Measurements from ENCODE around the gene GJB3. TPM values are rescaled to one million over a fixed set of nuclear protein-coding genes. Genes with fewer than 3 reads are reported as not detected.

The GJB3 gene
- total RNA-seq, 1 experiment from 2014 or later, result 46.7 TPM

DNA sequence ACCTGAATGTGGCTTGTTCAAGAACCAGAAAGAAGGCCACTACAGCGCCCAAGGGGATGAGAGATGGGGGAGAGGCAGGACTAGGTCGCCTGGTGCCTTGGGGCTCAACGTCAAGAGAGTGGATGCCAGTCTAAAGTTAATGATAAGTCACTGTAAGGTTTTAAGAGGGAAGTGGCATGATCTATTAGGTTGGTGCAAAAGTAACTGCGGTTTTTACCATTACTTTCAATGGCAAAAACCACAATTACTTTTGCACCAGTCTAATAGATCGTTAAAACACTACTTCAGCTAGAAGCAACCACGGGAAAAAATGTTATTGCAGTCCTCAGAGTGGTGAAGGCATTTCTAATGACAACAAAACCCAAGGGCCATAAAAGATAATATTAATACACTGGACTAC lies 2.6 kb upstream of the GJB3 start (continued):
- TF ChIP-seq, protein P1, sequence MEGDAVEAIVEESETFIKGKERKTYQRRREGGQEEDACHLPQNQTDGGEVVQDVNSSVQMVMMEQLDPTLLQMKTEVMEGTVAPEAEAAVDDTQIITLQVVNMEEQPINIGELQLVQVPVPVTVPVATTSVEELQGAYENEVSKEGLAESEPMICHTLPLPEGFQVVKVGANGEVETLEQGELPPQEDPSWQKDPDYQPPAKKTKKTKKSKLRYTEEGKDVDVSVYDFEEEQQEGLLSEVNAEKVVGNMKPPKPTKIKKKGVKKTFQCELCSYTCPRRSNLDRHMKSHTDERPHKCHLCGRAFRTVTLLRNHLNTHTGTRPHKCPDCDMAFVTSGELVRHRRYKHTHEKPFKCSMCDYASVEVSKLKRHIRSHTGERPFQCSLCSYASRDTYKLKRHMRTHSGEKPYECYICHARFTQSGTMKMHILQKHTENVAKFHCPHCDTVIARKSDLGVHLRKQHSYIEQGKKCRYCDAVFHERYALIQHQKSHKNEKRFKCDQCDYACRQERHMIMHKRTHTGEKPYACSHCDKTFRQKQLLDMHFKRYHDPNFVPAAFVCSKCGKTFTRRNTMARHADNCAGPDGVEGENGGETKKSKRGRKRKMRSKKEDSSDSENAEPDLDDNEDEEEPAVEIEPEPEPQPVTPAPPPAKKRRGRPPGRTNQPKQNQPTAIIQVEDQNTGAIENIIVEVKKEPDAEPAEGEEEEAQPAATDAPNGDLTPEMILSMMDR (IDR thresholded peaks at IDR 0.05 in 2 of 3, conservative IDR thresholded peaks at IDR 0.05 in 1 of 3; ENCODE audit: borderline replicate concordance in 1 of 3, insufficient read depth in 1 of 3, low read depth in 2 of 3, low read length in 2 of 3), result no peak
- TF ChIP-seq ELF1 (IDR thresholded peaks at IDR 0.05; ENCODE audit: borderline replicate concordance, low read depth), result no peak
- no peak for TF ChIP-seq POLR2A (IDR thresholded peaks at IDR 0.05; ENCODE audit: borderline replicate concordance, extremely low read depth, insufficient read depth, insufficient read length)
- TF ChIP-seq EZH2phosphoT487 (IDR thresholded peaks at IDR 0.05; ENCODE audit: borderline replicate concordance), result no peak

DNA sequence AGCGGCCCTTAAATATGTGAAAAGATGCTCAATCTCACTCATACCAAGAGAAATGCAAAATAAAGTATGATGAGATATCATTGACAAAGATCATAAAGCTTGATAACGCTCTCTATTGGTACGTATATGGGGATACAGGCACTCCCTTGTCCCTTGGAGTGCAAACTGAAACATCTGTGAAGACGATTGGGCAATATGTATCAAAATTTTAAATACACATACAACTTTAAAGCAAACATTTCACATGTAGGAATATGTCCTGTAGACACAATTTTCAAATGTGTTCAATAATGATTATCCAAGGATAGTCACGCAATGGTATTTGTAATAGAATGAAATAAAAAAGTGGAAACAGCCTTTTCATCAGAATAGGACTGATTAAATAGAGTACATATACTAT lies 2.0 kb upstream of the GJB3 start:
- peak overlapping the region; percentile 86 for H3K4me2 ChIP-seq (ENCODE audit: low read length)
- no peak overlapping the region for H3K4me3 ChIP-seq (replicated peaks in 1 of 2; ENCODE audit: low read depth in 1 of 2, low read length in 2 of 2)
- BruUV-seq (replicated peaks), result no TSS peak
- ChIA-PET RAD21 (ENCODE audit: low non-redundant PET in 1 of 2, low total read pairs in 2 of 2, uncharacterized antibody in 2 of 2, unreplicated experiment in 2 of 2) (no interaction called here), POLR2A (interaction anchor here (0.8 to 1.5 kb wide), 5 partner anchors 14 to 81 kb away, joined by 3 to 5 read pairs (median 4); partner anchors contain the start of genes GJB4, GJB5 and SMIM12), CTCF (interaction anchor here (0.9 to 1.2 kb wide), 3 partner anchors 36 to 81 kb away, joined by 3 to 4 read pairs (median 4); partner anchors contain the start of gene SMIM12)
- no peaks in the 10 kb centered on the region for H3K36me3 ChIP-seq (ENCODE audit: control insufficient read depth in 1 of 2, insufficient read depth in 2 of 2, low read length in 2 of 2)
- peaks cover 35% of the 10 kb centered on the region for H3K79me2 ChIP-seq (ENCODE audit: insufficient read depth, low read length)
- no peaks in the 10 kb centered on the region for H3K9me3 ChIP-seq (ENCODE audit: control insufficient read depth in 1 of 2, insufficient read depth in 1 of 2, low read depth in 1 of 2, low read length in 2 of 2)
- H3K9me2 ChIP-seq (ENCODE audit: insufficient read depth), result no peaks in the 10 kb centered on the region
- peaks cover 36 to 59% of the 10 kb centered on the region in 2 experiments for H3K4me1 ChIP-seq (ENCODE audit: control insufficient read depth in 1 of 2, insufficient read depth in 2 of 2, low read length in 2 of 2)
- peak overlapping the region; percentile 98; the same call in 1 of the 2 replicates for H3K27ac ChIP-seq (ENCODE audit: low read depth, low read length)
- no peak for ATAC-seq
- H4K20me1 ChIP-seq (ENCODE audit: insufficient read depth), result no peaks in the 10 kb centered on the region
- peak overlapping the region; percentile 83 for H3K9ac ChIP-seq (ENCODE audit: low read length)
- no peaks in the 10 kb centered on the region for H3K27me3 ChIP-seq (ENCODE audit: insufficient read depth, low read length)
- no peak for DNase-seq (ENCODE audit: low read depth, low spot score)
- intact Hi-C loops (cut with micrococcal nuclease), result loop anchor here (2.0 kb wide), 1 partner anchor 16 kb away; no protein-coding TSS in a partner anchor
- H2AFZ ChIP-seq (ENCODE audit: low read depth, low read length, poor library complexity, severe bottlenecking), result peak overlapping the region; percentile 14
- TF ChIP-seq, protein P2, sequence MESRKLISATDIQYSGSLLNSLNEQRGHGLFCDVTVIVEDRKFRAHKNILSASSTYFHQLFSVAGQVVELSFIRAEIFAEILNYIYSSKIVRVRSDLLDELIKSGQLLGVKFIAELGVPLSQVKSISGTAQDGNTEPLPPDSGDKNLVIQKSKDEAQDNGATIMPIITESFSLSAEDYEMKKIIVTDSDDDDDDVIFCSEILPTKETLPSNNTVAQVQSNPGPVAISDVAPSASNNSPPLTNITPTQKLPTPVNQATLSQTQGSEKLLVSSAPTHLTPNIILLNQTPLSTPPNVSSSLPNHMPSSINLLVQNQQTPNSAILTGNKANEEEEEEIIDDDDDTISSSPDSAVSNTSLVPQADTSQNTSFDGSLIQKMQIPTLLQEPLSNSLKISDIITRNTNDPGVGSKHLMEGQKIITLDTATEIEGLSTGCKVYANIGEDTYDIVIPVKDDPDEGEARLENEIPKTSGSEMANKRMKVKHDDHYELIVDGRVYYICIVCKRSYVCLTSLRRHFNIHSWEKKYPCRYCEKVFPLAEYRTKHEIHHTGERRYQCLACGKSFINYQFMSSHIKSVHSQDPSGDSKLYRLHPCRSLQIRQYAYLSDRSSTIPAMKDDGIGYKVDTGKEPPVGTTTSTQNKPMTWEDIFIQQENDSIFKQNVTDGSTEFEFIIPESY (IDR thresholded peaks at IDR 0.05; ENCODE audit: extremely low read depth, insufficient replicate concordance, low read length), result no peak
- TF ChIP-seq ELF1 (IDR thresholded peaks at IDR 0.05; ENCODE audit: borderline replicate concordance, low read depth) (no peak), EZH2phosphoT487 (IDR thresholded peaks at IDR 0.05; ENCODE audit: borderline replicate concordance) (no peak), SIN3A (IDR thresholded peaks at IDR 0.05; ENCODE audit: low read depth) (no peak), SP1 (IDR thresholded peaks at IDR 0.05; ENCODE audit: low read depth) (no peak), EZH2 (IDR thresholded peaks at IDR 0.05) (no peak), JUND (IDR thresholded peaks at IDR 0.05) (no peak), CEBPB (IDR thresholded peaks at IDR 0.05; ENCODE audit: low read depth) (no peak), POLR2A (IDR thresholded peaks at IDR 0.05; ENCODE audit: borderline replicate concordance, extremely low read depth, insufficient read depth, insufficient read length) (no peak), FOSL1 (IDR thresholded peaks at IDR 0.05; ENCODE audit: low read depth) (no peak)
- TF ChIP-seq, protein P3, sequence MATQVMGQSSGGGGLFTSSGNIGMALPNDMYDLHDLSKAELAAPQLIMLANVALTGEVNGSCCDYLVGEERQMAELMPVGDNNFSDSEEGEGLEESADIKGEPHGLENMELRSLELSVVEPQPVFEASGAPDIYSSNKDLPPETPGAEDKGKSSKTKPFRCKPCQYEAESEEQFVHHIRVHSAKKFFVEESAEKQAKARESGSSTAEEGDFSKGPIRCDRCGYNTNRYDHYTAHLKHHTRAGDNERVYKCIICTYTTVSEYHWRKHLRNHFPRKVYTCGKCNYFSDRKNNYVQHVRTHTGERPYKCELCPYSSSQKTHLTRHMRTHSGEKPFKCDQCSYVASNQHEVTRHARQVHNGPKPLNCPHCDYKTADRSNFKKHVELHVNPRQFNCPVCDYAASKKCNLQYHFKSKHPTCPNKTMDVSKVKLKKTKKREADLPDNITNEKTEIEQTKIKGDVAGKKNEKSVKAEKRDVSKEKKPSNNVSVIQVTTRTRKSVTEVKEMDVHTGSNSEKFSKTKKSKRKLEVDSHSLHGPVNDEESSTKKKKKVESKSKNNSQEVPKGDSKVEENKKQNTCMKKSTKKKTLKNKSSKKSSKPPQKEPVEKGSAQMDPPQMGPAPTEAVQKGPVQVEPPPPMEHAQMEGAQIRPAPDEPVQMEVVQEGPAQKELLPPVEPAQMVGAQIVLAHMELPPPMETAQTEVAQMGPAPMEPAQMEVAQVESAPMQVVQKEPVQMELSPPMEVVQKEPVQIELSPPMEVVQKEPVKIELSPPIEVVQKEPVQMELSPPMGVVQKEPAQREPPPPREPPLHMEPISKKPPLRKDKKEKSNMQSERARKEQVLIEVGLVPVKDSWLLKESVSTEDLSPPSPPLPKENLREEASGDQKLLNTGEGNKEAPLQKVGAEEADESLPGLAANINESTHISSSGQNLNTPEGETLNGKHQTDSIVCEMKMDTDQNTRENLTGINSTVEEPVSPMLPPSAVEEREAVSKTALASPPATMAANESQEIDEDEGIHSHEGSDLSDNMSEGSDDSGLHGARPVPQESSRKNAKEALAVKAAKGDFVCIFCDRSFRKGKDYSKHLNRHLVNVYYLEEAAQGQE (IDR thresholded peaks at IDR 0.05; ENCODE audit: low read depth), result no peak
- TF ChIP-seq, protein P4, sequence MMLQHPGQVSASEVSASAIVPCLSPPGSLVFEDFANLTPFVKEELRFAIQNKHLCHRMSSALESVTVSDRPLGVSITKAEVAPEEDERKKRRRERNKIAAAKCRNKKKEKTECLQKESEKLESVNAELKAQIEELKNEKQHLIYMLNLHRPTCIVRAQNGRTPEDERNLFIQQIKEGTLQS (IDR thresholded peaks at IDR 0.05), result no peak
- TF ChIP-seq, protein P1 (IDR thresholded peaks at IDR 0.05 in 2 of 3, conservative IDR thresholded peaks at IDR 0.05 in 1 of 3; ENCODE audit: borderline replicate concordance in 1 of 3, insufficient read depth in 1 of 3, low read depth in 2 of 3, low read length in 2 of 3), result no peak

Data from HCT116 (cell line).